HCT116 (cell line): ENCODE measurements around the gene NEURL1. TPM values are rescaled to one million over a fixed set of nuclear protein-coding genes. Genes with fewer than 3 reads are reported as not detected.

ENCODE experiments used
- ATAC-seq: fragments of 200-7000 bp; cut with Tn5 transposase; 2 replicates; pipeline ENCODE4 v1.9.1; 2020; ENCODE audit warnings: mild to moderate bottlenecking, moderate library complexity
- BruUV-seq: library from RNA; stranded (reverse); fragments of 400-500 nt; replicated peaks from 2 replicates; lab custom pipeline; 2021; lab: Mats Ljungman, UMichigan
- CTCF ChIA-PET: fragments of 300-600 bp; sonication (Branson Sonifier 250); formaldehyde crosslinking; loops from one replicate; lab custom pipeline; 2021; ENCODE audit warnings: antibody characterized with exemption; lab: Charles Lee
- POLR2A ChIA-PET: fragments of 300-600, 350-600 bp; sonication (Branson Sonifier 250); formaldehyde crosslinking; loops from one replicate; lab custom pipeline; 2021; ENCODE audit warnings: antibody characterized with exemption; lab: Charles Lee
- RAD21 ChIA-PET, 2 experiments: fragments of 300-600 bp; sonication (Branson Sonifier 250); formaldehyde crosslinking; loops; one replicate each; lab custom pipeline; 2023; ENCODE audit warnings: low total read pairs in 2 of 2; ENCODE audit not compliant: uncharacterized antibody in 2 of 2, unreplicated experiment in 2 of 2, low non-redundant PET in 1 of 2; lab: Charles Lee
- DNase-seq: peaks from one replicate; pipeline ENCODE4 v3.0.0-alpha.2; 2010; ENCODE audit warnings: low read depth, low spot score
- H2AFZ ChIP-seq: fragments of 200-600 bp; shearing (Covaris generic), sonication (generic); 2 replicates; pipeline ENCODE4 v1.6.1; 2017; ENCODE audit warnings: low read depth, mixed run types, mixed read lengths, antibody characterized with exemption, low read length; ENCODE audit not compliant: poor library complexity, severe bottlenecking
- H3K27ac ChIP-seq: 2 replicates; pipeline ENCODE4 v1.5.1; 2012; ENCODE audit warnings: low read depth, low read length
- H3K27me3 ChIP-seq: fragments of 200-600 bp; sonication (generic); 2 replicates; pipeline ENCODE4 v1.6.1; 2016; ENCODE audit warnings: mixed run types, low read length, mixed read lengths; ENCODE audit not compliant: insufficient read depth
- H3K36me3 ChIP-seq, 2 experiments: fragments of 200-500 bp in 1 of 2; fragments of 200-600 bp in 1 of 2; sonication (Bioruptor generic) in 1 of 2; sonication (generic) in 1 of 2; 2 replicates each; pipeline versions ENCODE4 v1.5.1 to v1.6.1; 2014 to 2016; ENCODE audit warnings: low read length in 2 of 2, inconsistent platforms in 1 of 2, mixed read lengths in 1 of 2, mixed run types in 1 of 2; ENCODE audit not compliant: insufficient read depth in 2 of 2, control insufficient read depth in 1 of 2
- H3K4me1 ChIP-seq, 2 experiments: fragments of 200-600 bp in 1 of 2; sonication (generic) in 1 of 2; 2 replicates each; pipeline versions ENCODE4 v1.5.1 to v1.6.1; 2012 to 2017; ENCODE audit warnings: low read length in 2 of 2, inconsistent platforms in 1 of 2, mild to moderate bottlenecking in 1 of 2, mixed read lengths in 1 of 2, mixed run types in 1 of 2, moderate library complexity in 1 of 2; ENCODE audit not compliant: insufficient read depth in 2 of 2, control insufficient read depth in 1 of 2
- H3K4me2 ChIP-seq: fragments of 200-600 bp; sonication (generic); 2 replicates; pipeline ENCODE4 v1.6.1; 2017; ENCODE audit warnings: mixed run types, low read length, mixed read lengths
- H3K4me3 ChIP-seq, 2 experiments: fragments of 200-600 bp in 1 of 2; sonication (generic) in 1 of 2; replicated peaks in 1 of 2; 2 replicates each; pipeline ENCODE4 v1.5.1; 2011 to 2016; ENCODE audit warnings: low read length in 2 of 2, control low read depth in 1 of 2, low read depth in 1 of 2, mild to moderate bottlenecking in 1 of 2, mixed read lengths in 1 of 2, mixed run types in 1 of 2
- H3K79me2 ChIP-seq: fragments of 200-600 bp; sonication (generic); 2 replicates; pipeline ENCODE4 v1.6.1; 2017; ENCODE audit warnings: mild to moderate bottlenecking, mixed run types, low read length, moderate library complexity, mixed read lengths; ENCODE audit not compliant: insufficient read depth
- H3K9ac ChIP-seq: fragments of 200-600 bp; sonication (generic); 2 replicates; pipeline ENCODE4 v1.6.1; 2016; ENCODE audit warnings: low read length, mixed read lengths
- H3K9me2 ChIP-seq: fragments of 200-600 bp; sonication (generic), shearing (Covaris generic); 2 replicates; pipeline ENCODE4 v1.6.1; 2017; ENCODE audit warnings: mixed run types, mild to moderate bottlenecking, moderate library complexity; ENCODE audit not compliant: insufficient read depth
- H3K9me3 ChIP-seq, 2 experiments: fragments of 200-500 bp in 1 of 2; fragments of 200-600 bp in 1 of 2; sonication (Bioruptor generic) in 1 of 2; sonication (generic) in 1 of 2; 2 replicates each; pipeline ENCODE4 v1.6.1; 2014 to 2017; ENCODE audit warnings: low read length in 2 of 2, mixed read lengths in 2 of 2, inconsistent platforms in 1 of 2, low read depth in 1 of 2, mild to moderate bottlenecking in 1 of 2, mixed run types in 1 of 2, moderate library complexity in 1 of 2; ENCODE audit not compliant: control insufficient read depth in 1 of 2, insufficient read depth in 1 of 2
- H4K20me1 ChIP-seq: fragments of 200-600 bp; sonication (generic), shearing (Covaris generic); 2 replicates; pipeline ENCODE4 v1.6.1; 2017; ENCODE audit warnings: mixed run types, mild to moderate bottlenecking, moderate library complexity; ENCODE audit not compliant: insufficient read depth
- CBX3 ChIP-seq: IDR thresholded peaks from 2 replicates; pipeline ENCODE4 v1.6.1; 2012; ENCODE audit warnings: low read depth
- CEBPB ChIP-seq: IDR thresholded peaks from 2 replicates; pipeline ENCODE4 v1.6.1; 2012; ENCODE audit warnings: low read depth
- EGR1 ChIP-seq: IDR thresholded peaks from 2 replicates; pipeline ENCODE4 v1.6.1; 2012; ENCODE audit warnings: low read depth
- EZH2 ChIP-seq: fragments of 200-600 bp; sonication (generic); IDR thresholded peaks from 2 replicates; pipeline ENCODE4 v1.6.1; 2017; ENCODE audit warnings: antibody characterized with exemption, mixed run types
- EZH2phosphoT487 ChIP-seq: fragments of 200-600 bp; IDR thresholded peaks from 2 replicates; pipeline ENCODE4 v1.6.1; 2018; ENCODE audit warnings: antibody characterized with exemption, borderline replicate concordance
- FOSL1 ChIP-seq: IDR thresholded peaks from 2 replicates; pipeline ENCODE4 v1.6.1; 2012; ENCODE audit warnings: low read depth
- JUND ChIP-seq: IDR thresholded peaks from 2 replicates; pipeline ENCODE4 v1.6.1; 2012
- POLR2AphosphoS5 ChIP-seq: IDR thresholded peaks from 2 replicates; pipeline ENCODE4 v1.6.1; 2011; ENCODE audit warnings: mild to moderate bottlenecking, low read depth, low read length, moderate library complexity
- RAD21 ChIP-seq: IDR thresholded peaks from 2 replicates; pipeline ENCODE4 v1.6.1; 2012; ENCODE audit warnings: low read depth, mild to moderate bottlenecking
- SIN3A ChIP-seq: IDR thresholded peaks from 2 replicates; pipeline ENCODE4 v1.6.1; 2012; ENCODE audit warnings: low read depth
- SP1 ChIP-seq: IDR thresholded peaks from 2 replicates; pipeline ENCODE4 v1.6.1; 2012; ENCODE audit warnings: low read depth
- TCF7L2 ChIP-seq: IDR thresholded peaks from 2 replicates; pipeline ENCODE4 v1.7.0; 2011; ENCODE audit warnings: borderline replicate concordance, inconsistent platforms; ENCODE audit not compliant: insufficient read depth, insufficient read length; ENCODE audit errors: extremely low read depth
- YY1 ChIP-seq: IDR thresholded peaks from 2 replicates; pipeline ENCODE4 v1.6.1; 2011; ENCODE audit warnings: low read length, low read depth, moderate library complexity, mild to moderate bottlenecking; ENCODE audit not compliant: insufficient replicate concordance; ENCODE audit errors: extremely low read depth
- ZFX ChIP-seq: fragments of 450-650 bp; IDR thresholded peaks from 2 replicates; pipeline ENCODE4 v1.6.1; 2017
- ZNF274 ChIP-seq: fragments of 200-500 bp; sonication (Bioruptor generic); IDR thresholded peaks from 2 replicates; pipeline ENCODE4 v1.6.1; 2014; ENCODE audit warnings: mild to moderate bottlenecking, low read depth, low read length, inconsistent platforms
- intact Hi-C: fragments of 100-400 bp; cut with micrococcal nuclease; formaldehyde crosslinking; loops from 2 replicates; pipeline ENCODE4 v1.10.0; 2022
- total RNA-seq: library from RNA; stranded (reverse); gene quantifications from one replicate; pipeline ENCODE4 v1.2.1, GENCODE V29; 2021; ENCODE audit not compliant: unreplicated experiment
- TF ChIP-seq, protein P1 (sequence below): IDR thresholded peaks from 2 replicates; pipeline ENCODE4 v1.6.1; 2012
- TF ChIP-seq, protein P2 (sequence below): IDR thresholded peaks from 2 replicates; pipeline ENCODE4 v1.6.1; 2012; ENCODE audit warnings: low read depth

NEURL1 gene
- total RNA-seq, 1 experiment from 2014 or later = 1.4 TPM

DNA sequence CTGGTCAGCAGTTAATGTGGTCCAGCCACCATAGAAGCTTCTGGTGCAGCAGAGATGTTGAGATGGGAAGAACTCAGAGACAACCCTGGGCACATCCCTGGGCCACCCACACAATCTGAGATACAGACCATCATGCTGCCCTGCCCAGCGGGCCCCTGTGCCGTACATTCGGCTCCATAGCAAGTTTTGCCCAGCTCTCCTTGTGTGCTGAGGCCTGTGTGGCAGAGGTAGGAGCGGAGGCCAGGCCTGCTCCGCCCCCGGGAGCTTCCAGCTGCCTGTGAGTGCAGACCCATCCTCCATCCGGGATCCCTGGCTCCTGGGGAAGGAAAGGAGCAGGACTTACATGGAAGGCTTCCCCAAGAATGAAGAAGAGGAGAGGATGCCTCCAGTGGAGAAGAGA, 140.3 kb downstream of the NEURL1 start:
- H3K4me3 ChIP-seq = no peak overlapping the region
- H4K20me1 ChIP-seq = no peaks in the 10 kb centered on the region
- DNase-seq (no peak), ATAC-seq (no peak)
- no TSS peak for BruUV-seq
- peaks cover 3 to 13% of the 10 kb centered on the region in 2 experiments; a peak in 3 of 4 replicates for H3K4me1 ChIP-seq
- H3K9me3 ChIP-seq = no peaks in the 10 kb centered on the region
- no peak overlapping the region for H3K27ac ChIP-seq
- no peak overlapping the region for H3K9ac ChIP-seq
- no peak for TF ChIP-seq ZFX
- no peak overlapping the region for H3K4me2 ChIP-seq
- no peaks in the 10 kb centered on the region for H3K27me3 ChIP-seq
- H3K9me2 ChIP-seq = no peaks in the 10 kb centered on the region
- H3K79me2 ChIP-seq = no peaks in the 10 kb centered on the region
- no peak overlapping the region for H2AFZ ChIP-seq
- ChIA-PET POLR2A (no interaction called here), RAD21 (interaction anchor here in 1 of 2 experiments (0.6 kb wide), 1 partner anchor 10 kb away, joined by 6 read pairs; no protein-coding TSS in a partner anchor), CTCF (no interaction called here)
- intact Hi-C loops = no loop called here
- no peaks in the 10 kb centered on the region for H3K36me3 ChIP-seq

- CTCF ChIA-PET = interaction anchor here (2.2 kb wide), 1 partner anchor 50 kb away, joined by 6 read pairs; no protein-coding TSS in a partner anchor
- Histone ChIP-seq H3K9ac (no peak overlapping the region), H3K4me2 (no peak overlapping the region), H3K27ac (no peak overlapping the region), H3K27me3 (no peaks in the 10 kb centered on the region), H3K79me2 (no peaks in the 10 kb centered on the region), H3K4me3 (no peak overlapping the region), H3K9me2 (no peaks in the 10 kb centered on the region), H3K4me1 (peaks cover 3 to 13% of the 10 kb centered on the region in 2 experiments; a peak in 3 of 4 replicates), H3K36me3 (no peaks in the 10 kb centered on the region), H2AFZ (no peak overlapping the region), H4K20me1 (no peaks in the 10 kb centered on the region), H3K9me3 (no peaks in the 10 kb centered on the region)
- no TSS peak for BruUV-seq
- ATAC-seq (no peak), DNase-seq (no peak)
- RAD21 ChIA-PET = no interaction called here
- POLR2A ChIA-PET = no interaction called here
- intact Hi-C loops = no loop called here
- no peak for TF ChIP-seq POLR2AphosphoS5
- TF ChIP-seq RAD21 = no peak
- no peak for TF ChIP-seq SIN3A
- TF ChIP-seq FOSL1 = no peak
- no peak for TF ChIP-seq SP1
- TF ChIP-seq, protein P1, sequence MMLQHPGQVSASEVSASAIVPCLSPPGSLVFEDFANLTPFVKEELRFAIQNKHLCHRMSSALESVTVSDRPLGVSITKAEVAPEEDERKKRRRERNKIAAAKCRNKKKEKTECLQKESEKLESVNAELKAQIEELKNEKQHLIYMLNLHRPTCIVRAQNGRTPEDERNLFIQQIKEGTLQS = no peak
- no peak for TF ChIP-seq TCF7L2
- no peak for TF ChIP-seq EGR1
- TF ChIP-seq ZNF274 = no peak
- TF ChIP-seq CBX3 = no peak
- TF ChIP-seq CEBPB = no peak
- no peak for TF ChIP-seq EZH2phosphoT487
- TF ChIP-seq EZH2 = no peak
- TF ChIP-seq, protein P2, sequence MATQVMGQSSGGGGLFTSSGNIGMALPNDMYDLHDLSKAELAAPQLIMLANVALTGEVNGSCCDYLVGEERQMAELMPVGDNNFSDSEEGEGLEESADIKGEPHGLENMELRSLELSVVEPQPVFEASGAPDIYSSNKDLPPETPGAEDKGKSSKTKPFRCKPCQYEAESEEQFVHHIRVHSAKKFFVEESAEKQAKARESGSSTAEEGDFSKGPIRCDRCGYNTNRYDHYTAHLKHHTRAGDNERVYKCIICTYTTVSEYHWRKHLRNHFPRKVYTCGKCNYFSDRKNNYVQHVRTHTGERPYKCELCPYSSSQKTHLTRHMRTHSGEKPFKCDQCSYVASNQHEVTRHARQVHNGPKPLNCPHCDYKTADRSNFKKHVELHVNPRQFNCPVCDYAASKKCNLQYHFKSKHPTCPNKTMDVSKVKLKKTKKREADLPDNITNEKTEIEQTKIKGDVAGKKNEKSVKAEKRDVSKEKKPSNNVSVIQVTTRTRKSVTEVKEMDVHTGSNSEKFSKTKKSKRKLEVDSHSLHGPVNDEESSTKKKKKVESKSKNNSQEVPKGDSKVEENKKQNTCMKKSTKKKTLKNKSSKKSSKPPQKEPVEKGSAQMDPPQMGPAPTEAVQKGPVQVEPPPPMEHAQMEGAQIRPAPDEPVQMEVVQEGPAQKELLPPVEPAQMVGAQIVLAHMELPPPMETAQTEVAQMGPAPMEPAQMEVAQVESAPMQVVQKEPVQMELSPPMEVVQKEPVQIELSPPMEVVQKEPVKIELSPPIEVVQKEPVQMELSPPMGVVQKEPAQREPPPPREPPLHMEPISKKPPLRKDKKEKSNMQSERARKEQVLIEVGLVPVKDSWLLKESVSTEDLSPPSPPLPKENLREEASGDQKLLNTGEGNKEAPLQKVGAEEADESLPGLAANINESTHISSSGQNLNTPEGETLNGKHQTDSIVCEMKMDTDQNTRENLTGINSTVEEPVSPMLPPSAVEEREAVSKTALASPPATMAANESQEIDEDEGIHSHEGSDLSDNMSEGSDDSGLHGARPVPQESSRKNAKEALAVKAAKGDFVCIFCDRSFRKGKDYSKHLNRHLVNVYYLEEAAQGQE = no peak
- TF ChIP-seq JUND = no peak
- no peak for TF ChIP-seq YY1
Measured at GRCh38 chr10:103635580-103635979, 142.1 kb downstream of the NEURL1 start.
